RWPE1 (cell line): ENCODE results near the gene PIK3C2G.
"Not testable (repeated sequence)": the region's sequence is repeated elsewhere in the genome, so short reads cannot be mapped to it uniquely, and the experiment has no call there.

Experiments
- CTCF ChIA-PET: fragments of 350-600 bp; sonication (Branson Sonifier 250); formaldehyde crosslinking; extraction: SDS; loops from one replicate; lab custom pipeline; 2021; lab: Yijun Ruan, JAX
- POLR2A ChIA-PET: fragments of 400-600 bp; formaldehyde crosslinking; extraction: SDS; loops from one replicate; lab custom pipeline; 2020; ENCODE audit warnings: antibody characterized with exemption; ENCODE audit not compliant: low non-redundant PET; lab: Yijun Ruan, JAX
- DNase-seq: peaks from one replicate; pipeline ENCODE4 v3.0.0; 2012; ENCODE audit warnings: low spot score
- H3K27ac ChIP-seq: fragments of 450-650 bp; 2 replicates; pipeline ENCODE4 v1.5.1; 2017
- TF ChIP-seq, protein P1 (sequence below): fragments of 450-650 bp; conservative IDR thresholded peaks from 2 replicates; pipeline ENCODE4 v1.5.1; 2017; ENCODE audit warnings: low read depth, mild to moderate bottlenecking

Gene PIK3C2G

DNA sequence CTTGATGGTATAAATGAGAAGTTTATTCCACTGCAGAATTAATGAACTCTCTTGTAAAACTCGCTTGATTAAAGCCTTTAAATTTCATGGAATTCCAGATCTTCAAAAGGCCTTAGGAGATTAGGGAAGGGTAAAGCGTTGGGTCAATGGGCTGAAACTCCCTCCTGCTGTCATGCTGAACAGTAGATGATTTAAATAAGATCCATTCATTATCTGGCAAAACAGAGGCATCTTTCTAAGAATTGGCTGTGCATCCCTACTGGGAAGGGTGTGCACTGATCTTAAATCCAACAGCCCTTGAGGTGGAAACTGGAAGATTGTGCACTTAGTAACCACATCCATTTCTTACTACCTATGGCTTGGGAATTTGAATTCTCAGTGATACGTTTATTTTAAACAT is 420.5 kb downstream of the PIK3C2G start:
- ChIA-PET POLR2A (no interaction called here), CTCF (no interaction called here)
- no peak overlapping the region for H3K27ac ChIP-seq
- no peak for DNase-seq
- TF ChIP-seq, protein P1, sequence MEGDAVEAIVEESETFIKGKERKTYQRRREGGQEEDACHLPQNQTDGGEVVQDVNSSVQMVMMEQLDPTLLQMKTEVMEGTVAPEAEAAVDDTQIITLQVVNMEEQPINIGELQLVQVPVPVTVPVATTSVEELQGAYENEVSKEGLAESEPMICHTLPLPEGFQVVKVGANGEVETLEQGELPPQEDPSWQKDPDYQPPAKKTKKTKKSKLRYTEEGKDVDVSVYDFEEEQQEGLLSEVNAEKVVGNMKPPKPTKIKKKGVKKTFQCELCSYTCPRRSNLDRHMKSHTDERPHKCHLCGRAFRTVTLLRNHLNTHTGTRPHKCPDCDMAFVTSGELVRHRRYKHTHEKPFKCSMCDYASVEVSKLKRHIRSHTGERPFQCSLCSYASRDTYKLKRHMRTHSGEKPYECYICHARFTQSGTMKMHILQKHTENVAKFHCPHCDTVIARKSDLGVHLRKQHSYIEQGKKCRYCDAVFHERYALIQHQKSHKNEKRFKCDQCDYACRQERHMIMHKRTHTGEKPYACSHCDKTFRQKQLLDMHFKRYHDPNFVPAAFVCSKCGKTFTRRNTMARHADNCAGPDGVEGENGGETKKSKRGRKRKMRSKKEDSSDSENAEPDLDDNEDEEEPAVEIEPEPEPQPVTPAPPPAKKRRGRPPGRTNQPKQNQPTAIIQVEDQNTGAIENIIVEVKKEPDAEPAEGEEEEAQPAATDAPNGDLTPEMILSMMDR, result no peak

DNA sequence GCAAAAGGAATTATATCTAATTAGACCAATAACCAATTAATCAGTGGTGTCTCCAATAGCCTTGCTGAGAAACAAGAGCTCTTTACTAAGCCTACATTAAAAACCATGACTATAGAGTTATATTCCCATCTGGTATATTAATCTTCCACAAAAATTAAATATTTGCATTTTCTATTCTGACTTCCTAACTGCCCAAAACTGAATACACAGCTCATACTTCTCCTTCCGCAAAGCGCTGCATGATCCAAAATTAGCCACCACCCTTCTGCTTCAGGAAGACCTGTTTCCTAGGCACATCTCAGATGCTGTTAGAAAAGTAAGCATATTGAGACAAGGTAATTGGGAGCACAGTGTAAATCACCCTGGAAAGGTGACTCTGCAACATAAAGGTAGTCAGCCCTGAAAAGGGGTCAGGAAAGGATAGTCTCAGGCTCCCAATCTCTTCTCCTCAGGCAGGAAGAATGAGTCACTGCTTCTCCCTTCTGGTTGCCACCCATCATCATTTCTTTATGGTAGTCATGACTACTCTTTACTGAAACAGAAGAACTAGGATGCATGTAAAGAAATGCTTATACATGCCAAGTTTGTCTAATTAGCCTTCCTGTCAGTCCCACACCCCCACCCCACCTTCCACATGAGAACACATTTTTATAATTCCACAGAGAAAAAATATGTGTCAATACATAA is 422.2 kb downstream of the PIK3C2G start:
- no peak overlapping the region for H3K27ac ChIP-seq
- ChIA-PET POLR2A (no interaction called here), CTCF (interaction anchor here (0.6 kb wide), 1 partner anchor 9 kb away, joined by 4 read pairs; no protein-coding TSS in a partner anchor)
- DNase-seq, result peak; percentile 31
- TF ChIP-seq, protein P1, result no peak

DNA sequence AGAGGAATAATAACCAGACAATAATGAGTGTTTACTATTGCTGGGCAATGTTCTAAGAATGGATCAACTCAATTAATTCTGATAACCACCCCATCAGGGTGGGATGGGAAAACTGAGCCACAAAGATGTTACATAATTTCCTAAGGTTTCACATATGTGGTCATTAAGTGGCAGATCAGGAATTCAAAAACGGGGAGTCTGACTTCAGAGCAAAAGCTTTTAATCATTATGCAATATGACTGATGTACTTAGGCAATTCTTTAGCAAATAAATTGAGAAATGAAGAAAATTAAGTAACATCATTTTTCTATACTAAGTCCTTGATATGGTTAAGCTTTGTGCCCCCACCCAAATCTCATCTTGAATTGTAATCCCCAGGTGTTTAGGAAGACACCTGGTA is 423.1 kb downstream of the PIK3C2G start:
- POLR2A ChIA-PET, result no interaction called here
- TF ChIP-seq, protein P1, result no peak
- DNase-seq, result no peak
- CTCF ChIA-PET, result interaction anchor here (0.6 kb wide), 1 partner anchor 10 kb away, joined by 4 read pairs; no protein-coding TSS in a partner anchor
- no peak overlapping the region for H3K27ac ChIP-seq

DNA sequence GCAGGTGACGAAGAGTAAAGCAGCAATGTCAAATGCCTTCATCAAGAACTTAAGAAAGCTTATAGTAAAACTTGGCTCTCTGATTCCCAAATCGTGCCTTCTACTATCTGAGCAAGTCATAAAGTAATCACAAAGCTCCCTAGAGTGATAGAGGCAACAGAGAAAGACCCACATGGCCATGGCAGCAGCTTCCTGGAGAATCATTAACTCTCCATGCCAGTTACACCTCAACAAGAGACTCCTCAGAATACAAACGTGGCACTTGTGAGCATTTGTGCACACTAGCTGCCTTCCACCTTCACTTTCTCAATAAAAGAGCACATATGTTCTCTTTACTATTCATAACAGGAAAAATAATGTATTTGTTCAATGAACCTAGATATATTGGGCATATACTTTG is 428.5 kb downstream of the PIK3C2G start:
- CTCF ChIA-PET, result no interaction called here

DNA sequence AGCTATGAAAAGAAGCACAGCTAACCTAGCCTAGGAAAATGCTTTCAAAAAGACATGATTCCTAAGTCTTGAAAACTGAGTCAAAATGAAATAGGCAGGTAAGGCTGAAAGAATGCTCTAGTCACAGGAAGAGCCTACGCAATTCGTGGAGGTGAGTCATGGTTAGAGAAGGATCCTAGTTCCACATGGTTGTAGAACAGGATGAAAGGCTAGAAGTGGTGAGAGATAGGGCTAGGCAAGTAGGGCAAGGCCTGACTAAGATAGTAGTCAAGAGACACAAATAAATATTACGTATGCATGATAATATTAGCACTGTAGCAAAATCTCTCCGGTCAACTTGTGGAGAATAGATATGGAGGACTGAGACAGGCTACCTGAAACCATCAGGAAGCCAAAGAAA is 429.3 kb downstream of the PIK3C2G start:
- DNase-seq, result peak; percentile 94
- POLR2A ChIA-PET, result no interaction called here
- TF ChIP-seq, protein P1, result no peak
- CTCF ChIA-PET, result no interaction called here
- no peak overlapping the region for H3K27ac ChIP-seq

More for the DNA sequence above, 428.5 kb downstream of the PIK3C2G start:
- POLR2A ChIA-PET, result interaction anchor here (0.6 kb wide), 1 partner anchor 545 kb away, joined by 3 read pairs; no protein-coding TSS in a partner anchor
- DNase-seq, result no peak
- peak overlapping the region; percentile 64; the same call in 1 of the 2 replicates for H3K27ac ChIP-seq
- TF ChIP-seq, protein P1, result no peak

DNA sequence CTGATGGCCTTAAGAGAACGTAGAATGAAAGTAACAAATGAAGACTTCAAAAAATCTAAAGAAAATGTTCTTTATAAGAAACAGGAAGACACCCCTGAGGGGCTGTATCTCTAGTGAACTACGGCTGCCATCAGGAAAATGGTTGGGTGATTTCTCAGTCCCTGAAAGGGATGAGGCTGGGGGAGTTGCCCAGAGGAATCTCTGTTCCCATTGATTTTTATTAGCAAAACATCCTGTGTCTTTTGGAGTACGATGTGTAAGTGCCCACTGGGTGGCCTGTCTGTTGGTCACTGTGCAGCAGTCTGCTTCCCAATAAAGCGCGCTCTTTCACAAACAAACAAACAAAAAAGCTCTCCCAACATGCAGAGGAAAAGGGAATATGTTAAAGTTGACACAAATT is 432.7 kb downstream of the PIK3C2G start:
- DNase-seq, POLR2A ChIA-PET, CTCF ChIA-PET, H3K27ac ChIP-seq: not testable (repeated sequence)

DNA sequence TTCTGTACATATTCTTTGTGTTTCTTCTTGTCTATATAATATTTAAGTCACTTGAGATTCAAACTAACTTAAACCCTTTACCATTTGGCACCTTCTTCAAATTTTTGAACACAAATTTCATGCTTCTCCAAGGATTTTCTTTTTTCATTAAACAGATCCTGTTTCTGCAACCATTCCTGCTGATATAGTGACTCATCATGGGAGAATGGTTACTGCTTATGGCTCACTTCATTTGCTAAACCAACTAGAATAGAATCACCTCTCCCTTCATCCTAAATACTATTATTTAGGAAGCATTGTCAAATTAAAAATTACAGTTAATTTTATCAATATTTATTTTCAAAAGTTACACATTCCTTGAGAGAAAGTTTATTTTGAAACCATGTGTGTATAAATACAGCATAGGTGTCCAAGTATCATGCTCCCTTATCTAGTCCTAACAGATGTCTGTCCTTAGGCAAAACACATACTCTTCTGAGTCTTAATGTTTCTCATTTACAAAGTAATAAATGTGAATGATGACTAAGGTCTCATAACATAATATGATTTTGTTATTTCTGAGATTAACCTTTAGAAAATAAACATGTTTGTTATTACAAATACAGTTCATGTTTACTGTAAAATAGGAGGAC is 435.8 kb downstream of the PIK3C2G start:
- TF ChIP-seq, protein P1, result no peak
- ChIA-PET CTCF (no interaction called here), POLR2A (no interaction called here)
- no peak overlapping the region for H3K27ac ChIP-seq
- DNase-seq, result peak; percentile 41
